ENCODE results near the gene SLC25A21.

Gene SLC25A21

DNA sequence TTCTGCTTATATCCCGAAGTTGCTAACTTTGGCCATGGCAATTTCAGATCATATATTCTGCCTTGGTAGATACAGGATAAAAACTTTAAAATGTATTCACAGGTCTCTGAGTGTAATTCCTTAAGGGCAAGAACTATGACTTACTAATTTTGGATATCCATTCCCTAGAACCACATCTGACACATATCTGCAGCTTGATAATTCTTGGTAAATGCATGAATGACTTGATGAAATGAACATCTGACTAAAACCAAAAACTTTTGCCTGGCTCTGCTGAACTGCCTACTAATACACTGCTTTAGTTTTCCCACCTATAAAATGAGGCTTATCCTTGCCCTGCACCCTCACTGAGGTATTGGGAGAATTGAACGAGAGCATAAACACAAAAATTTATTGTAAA, 32.2 kb downstream of the SLC25A21 start:
- no peak overlapping the region for H3K27ac ChIP-seq (replicated peaks; ENCODE audit: low read length)
- no peak for DNase-seq (ENCODE audit: low spot score)
- H3K23ac ChIP-seq (ENCODE audit: low read depth, low read length, poor library complexity): no peak overlapping the region
- no peak overlapping the region for H3K9ac ChIP-seq (ENCODE audit: low read depth, low read length, poor library complexity)
- no peaks in the 10 kb centered on the region for H3K36me3 ChIP-seq (replicated peaks in 1 of 2; ENCODE audit: control insufficient read depth in 2 of 2, insufficient read depth in 2 of 2, low read length in 2 of 2)
- no peaks in the 10 kb centered on the region for H3K27me3 ChIP-seq (ENCODE audit: control insufficient read depth in 3 of 3, insufficient read depth in 3 of 3, low read depth in 1 of 3, low read length in 3 of 3)
- no peak overlapping the region for H3K4ac ChIP-seq (ENCODE audit: low read length)
- peaks cover 0 to 4% of the 10 kb centered on the region in 2 donors for H3K4me1 ChIP-seq (ENCODE audit: control insufficient read depth in 2 of 2, insufficient read depth in 1 of 2, low read depth in 1 of 2, low read length in 2 of 2)
- no peak overlapping the region for H3K14ac ChIP-seq (ENCODE audit: low read length)
- H3K9me3 ChIP-seq (replicated peaks in 1 of 2; ENCODE audit: control insufficient read depth in 2 of 2, insufficient read depth in 1 of 2, low read depth in 1 of 2, low read length in 2 of 2): no peaks in the 10 kb centered on the region
- no peak overlapping the region for H2AFZ ChIP-seq (ENCODE audit: low read length)
- no peak overlapping the region for H4K91ac ChIP-seq (ENCODE audit: low read depth, low read length, poor library complexity)
- H3K18ac ChIP-seq (ENCODE audit: low read length): no peak overlapping the region
- no peaks in the 10 kb centered on the region for H3K79me1 ChIP-seq (ENCODE audit: low read depth, low read length)
- WGBS, 2 donors (ENCODE audit: extremely low coverage in 2 of 2, insufficient read length in 2 of 2, insufficient replicate concordance in 1 of 2): no CpG with 5 or more reads among the region's 2 CpGs
- H2BK12ac ChIP-seq (ENCODE audit: low read length): no peak overlapping the region
- H2BK5ac ChIP-seq (ENCODE audit: low read length): no peak overlapping the region
- H2AK5ac ChIP-seq (ENCODE audit: low read depth, low read length): no peak overlapping the region
- H3K4me3 ChIP-seq (ENCODE audit: low read length in 2 of 2): no peak overlapping the region
- H2BK120ac ChIP-seq (ENCODE audit: low read depth, low read length): no peak overlapping the region
- H4K8ac ChIP-seq (ENCODE audit: low read depth, low read length): no peak overlapping the region
- H2BK15ac ChIP-seq (ENCODE audit: low read length): no peak overlapping the region
- no peak overlapping the region for H3K4me2 ChIP-seq (ENCODE audit: insufficient read depth, low read length, poor library complexity, severe bottlenecking)

DNA sequence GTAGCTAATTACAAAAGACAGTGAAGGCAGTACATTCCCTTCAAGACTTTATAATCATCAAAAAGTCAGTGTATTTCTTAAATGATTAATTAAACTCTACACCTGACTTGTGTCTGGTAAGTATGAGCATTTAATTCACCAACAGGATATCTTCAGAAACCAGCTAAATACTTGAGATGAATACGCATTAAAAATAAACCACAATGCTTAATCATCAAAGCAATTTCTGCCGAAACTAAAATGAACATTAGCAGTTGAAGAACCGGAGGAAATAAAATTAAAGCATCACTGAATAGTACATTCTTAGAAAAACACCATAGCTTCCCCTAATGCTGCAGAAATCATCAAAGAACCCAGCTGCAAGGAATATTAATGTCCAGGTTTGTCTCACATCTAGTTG, 32.7 kb downstream of the SLC25A21 start:
- Histone ChIP-seq H3K4me1 (ENCODE audit: control insufficient read depth in 2 of 2, insufficient read depth in 1 of 2, low read depth in 1 of 2, low read length in 2 of 2) (peaks cover 0 to 4% of the 10 kb centered on the region in 2 donors), H2AK5ac (ENCODE audit: low read depth, low read length) (no peak overlapping the region), H4K8ac (ENCODE audit: low read depth, low read length) (no peak overlapping the region), H3K18ac (ENCODE audit: low read length) (no peak overlapping the region), H4K91ac (ENCODE audit: low read depth, low read length, poor library complexity) (no peak overlapping the region), H3K14ac (ENCODE audit: low read length) (no peak overlapping the region), H3K4ac (ENCODE audit: low read length) (no peak overlapping the region), H3K36me3 (replicated peaks in 1 of 2; ENCODE audit: control insufficient read depth in 2 of 2, insufficient read depth in 2 of 2, low read length in 2 of 2) (no peaks in the 10 kb centered on the region), H3K9ac (ENCODE audit: low read depth, low read length, poor library complexity) (no peak overlapping the region), H3K27me3 (ENCODE audit: control insufficient read depth in 3 of 3, insufficient read depth in 3 of 3, low read depth in 1 of 3, low read length in 3 of 3) (no peaks in the 10 kb centered on the region), H2AFZ (ENCODE audit: low read length) (no peak overlapping the region), H2BK15ac (ENCODE audit: low read length) (no peak overlapping the region), H3K4me2 (ENCODE audit: insufficient read depth, low read length, poor library complexity, severe bottlenecking) (no peak overlapping the region), H2BK120ac (ENCODE audit: low read depth, low read length) (no peak overlapping the region), H2BK12ac (ENCODE audit: low read length) (no peak overlapping the region), H3K9me3 (replicated peaks in 1 of 2; ENCODE audit: control insufficient read depth in 2 of 2, insufficient read depth in 1 of 2, low read depth in 1 of 2, low read length in 2 of 2) (no peaks in the 10 kb centered on the region), H3K4me3 (ENCODE audit: low read length in 2 of 2) (no peak overlapping the region), H3K23ac (ENCODE audit: low read depth, low read length, poor library complexity) (no peak overlapping the region), H3K27ac (replicated peaks; ENCODE audit: low read length) (no peak overlapping the region), H2BK5ac (ENCODE audit: low read length) (no peak overlapping the region), H3K79me1 (ENCODE audit: low read depth, low read length) (no peaks in the 10 kb centered on the region)
- no CpG with 5 or more reads among the region's 3 CpGs for WGBS, 2 donors (ENCODE audit: extremely low coverage in 2 of 2, insufficient read length in 2 of 2, insufficient replicate concordance in 1 of 2)
- DNase-seq (ENCODE audit: low spot score): no peak

DNA sequence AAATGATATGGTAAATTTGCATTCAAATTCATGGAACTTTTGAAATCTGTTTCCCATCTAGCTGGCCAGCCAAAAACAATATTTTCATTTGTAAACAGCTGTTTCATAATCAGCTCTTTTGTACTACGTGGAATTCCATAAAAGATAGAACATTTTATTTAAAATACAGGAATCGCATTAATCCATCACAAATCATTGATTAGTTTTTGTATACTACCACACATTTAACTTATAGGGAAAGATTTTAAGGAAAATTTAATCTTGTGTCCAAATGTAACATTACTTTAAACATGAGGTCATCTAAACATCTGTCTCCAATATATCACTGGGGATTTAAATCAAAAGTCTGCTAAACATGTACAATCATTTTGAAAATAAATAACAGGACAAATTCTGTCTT, 33.5 kb downstream of the SLC25A21 start:
- no peak overlapping the region for H2AK5ac ChIP-seq (ENCODE audit: low read depth, low read length)
- H3K36me3 ChIP-seq (replicated peaks in 1 of 2; ENCODE audit: control insufficient read depth in 2 of 2, insufficient read depth in 2 of 2, low read length in 2 of 2): no peaks in the 10 kb centered on the region
- H3K9ac ChIP-seq (ENCODE audit: low read depth, low read length, poor library complexity): no peak overlapping the region
- no peak overlapping the region for H3K23ac ChIP-seq (ENCODE audit: low read depth, low read length, poor library complexity)
- WGBS, 2 donors (ENCODE audit: extremely low coverage in 2 of 2, insufficient read length in 2 of 2, insufficient replicate concordance in 1 of 2): no CpG with 5 or more reads among the region's 2 CpGs
- no peak overlapping the region for H2BK120ac ChIP-seq (ENCODE audit: low read depth, low read length)
- no peak overlapping the region for H3K27ac ChIP-seq (replicated peaks; ENCODE audit: low read length)
- no peak overlapping the region for H2AFZ ChIP-seq (ENCODE audit: low read length)
- H3K4me1 ChIP-seq (ENCODE audit: control insufficient read depth in 2 of 2, insufficient read depth in 1 of 2, low read depth in 1 of 2, low read length in 2 of 2): peaks cover 0 to 4% of the 10 kb centered on the region in 2 donors
- no peak overlapping the region for H2BK5ac ChIP-seq (ENCODE audit: low read length)
- no peaks in the 10 kb centered on the region for H3K79me1 ChIP-seq (ENCODE audit: low read depth, low read length)
- H3K9me3 ChIP-seq (replicated peaks in 1 of 2; ENCODE audit: control insufficient read depth in 2 of 2, insufficient read depth in 1 of 2, low read depth in 1 of 2, low read length in 2 of 2): no peaks in the 10 kb centered on the region
- H3K4me3 ChIP-seq (ENCODE audit: low read length in 2 of 2): no peak overlapping the region
- no peak overlapping the region for H3K4me2 ChIP-seq (ENCODE audit: insufficient read depth, low read length, poor library complexity, severe bottlenecking)
- no peak overlapping the region for H2BK15ac ChIP-seq (ENCODE audit: low read length)
- no peak overlapping the region for H2BK12ac ChIP-seq (ENCODE audit: low read length)
- no peak overlapping the region for H3K18ac ChIP-seq (ENCODE audit: low read length)
- H3K14ac ChIP-seq (ENCODE audit: low read length): no peak overlapping the region
- no peak overlapping the region for H3K4ac ChIP-seq (ENCODE audit: low read length)
- H4K8ac ChIP-seq (ENCODE audit: low read depth, low read length): no peak overlapping the region
- no peak for DNase-seq (ENCODE audit: low spot score)
- H3K27me3 ChIP-seq (ENCODE audit: control insufficient read depth in 3 of 3, insufficient read depth in 3 of 3, low read depth in 1 of 3, low read length in 3 of 3): no peaks in the 10 kb centered on the region
- H4K91ac ChIP-seq (ENCODE audit: low read depth, low read length, poor library complexity): no peak overlapping the region

DNA sequence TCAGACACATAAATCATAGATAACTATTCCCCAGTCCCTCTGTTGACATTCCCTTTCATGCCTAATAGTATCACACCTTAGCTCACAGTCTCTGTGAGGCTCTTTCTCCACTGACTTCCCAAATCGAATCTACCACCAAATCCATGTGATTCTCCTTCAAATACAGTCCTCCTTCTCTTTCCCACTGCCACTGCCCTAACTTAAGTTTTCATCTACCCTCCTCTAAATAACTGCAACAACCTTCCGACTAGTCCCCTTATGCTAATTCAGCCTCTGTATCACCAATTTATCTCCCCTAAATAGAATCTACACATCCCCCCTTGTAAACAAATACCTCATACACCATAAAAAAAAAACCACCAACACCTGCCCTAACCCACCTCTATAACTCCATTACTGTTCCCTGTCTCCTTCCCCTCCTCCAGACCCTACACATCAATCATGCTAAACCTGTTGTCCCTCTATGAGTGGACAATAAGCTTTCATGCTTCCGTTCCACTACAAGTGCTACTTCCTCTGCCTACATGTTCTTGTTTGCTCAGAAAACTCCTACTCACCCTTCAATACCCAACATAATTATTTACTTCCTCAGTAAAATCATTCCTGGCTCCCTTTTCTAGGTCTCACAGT, 39.0 kb downstream of the SLC25A21 start:
- Histone ChIP-seq H2BK15ac (ENCODE audit: low read length) (no peak overlapping the region), H2BK12ac (ENCODE audit: low read length) (no peak overlapping the region), H4K91ac (ENCODE audit: low read depth, low read length, poor library complexity) (no peak overlapping the region), H3K27ac (replicated peaks; ENCODE audit: low read length) (no peak overlapping the region), H3K9me3 (replicated peaks in 1 of 2; ENCODE audit: control insufficient read depth in 2 of 2, insufficient read depth in 1 of 2, low read depth in 1 of 2, low read length in 2 of 2) (no peaks in the 10 kb centered on the region), H3K79me1 (ENCODE audit: low read depth, low read length) (no peaks in the 10 kb centered on the region), H2AK5ac (ENCODE audit: low read depth, low read length) (no peak overlapping the region), H3K4ac (ENCODE audit: low read length) (no peak overlapping the region), H3K36me3 (replicated peaks in 1 of 2; ENCODE audit: control insufficient read depth in 2 of 2, insufficient read depth in 2 of 2, low read length in 2 of 2) (no peaks in the 10 kb centered on the region), H4K8ac (ENCODE audit: low read depth, low read length) (no peak overlapping the region), H3K27me3 (ENCODE audit: control insufficient read depth in 3 of 3, insufficient read depth in 3 of 3, low read depth in 1 of 3, low read length in 3 of 3) (no peaks in the 10 kb centered on the region), H3K23ac (ENCODE audit: low read depth, low read length, poor library complexity) (no peak overlapping the region), H3K4me1 (ENCODE audit: control insufficient read depth in 2 of 2, insufficient read depth in 1 of 2, low read depth in 1 of 2, low read length in 2 of 2) (no peaks in the 10 kb centered on the region), H3K14ac (ENCODE audit: low read length) (no peak overlapping the region), H3K4me3 (ENCODE audit: low read length in 2 of 2) (no peak overlapping the region), H3K4me2 (ENCODE audit: insufficient read depth, low read length, poor library complexity, severe bottlenecking) (no peak overlapping the region), H2AFZ (ENCODE audit: low read length) (no peak overlapping the region), H3K9ac (ENCODE audit: low read depth, low read length, poor library complexity) (no peak overlapping the region), H3K18ac (ENCODE audit: low read length) (no peak overlapping the region), H2BK5ac (ENCODE audit: low read length) (no peak overlapping the region), H2BK120ac (ENCODE audit: low read depth, low read length) (no peak overlapping the region)
- WGBS, 2 donors (ENCODE audit: extremely low coverage in 2 of 2, insufficient read length in 2 of 2, insufficient replicate concordance in 1 of 2): no CpG with 5 or more reads among the region's 3 CpGs
- no peak for DNase-seq (ENCODE audit: low spot score)

All from neuronal stem cell (in vitro differentiated cells).